ENCODE results near the gene FALEC. TPM values are rescaled to one million over a fixed set of nuclear protein-coding genes. Genes with fewer than 3 reads are reported as not detected.

The FALEC gene
- total and polyA plus RNA-seq, 9 of the 15 experiments (the other 6 are each of a cell fraction or from before 2014, with no cell fraction given): 0.15 to 1.8 (median 0.53) TPM; not detected in 5

DNA sequence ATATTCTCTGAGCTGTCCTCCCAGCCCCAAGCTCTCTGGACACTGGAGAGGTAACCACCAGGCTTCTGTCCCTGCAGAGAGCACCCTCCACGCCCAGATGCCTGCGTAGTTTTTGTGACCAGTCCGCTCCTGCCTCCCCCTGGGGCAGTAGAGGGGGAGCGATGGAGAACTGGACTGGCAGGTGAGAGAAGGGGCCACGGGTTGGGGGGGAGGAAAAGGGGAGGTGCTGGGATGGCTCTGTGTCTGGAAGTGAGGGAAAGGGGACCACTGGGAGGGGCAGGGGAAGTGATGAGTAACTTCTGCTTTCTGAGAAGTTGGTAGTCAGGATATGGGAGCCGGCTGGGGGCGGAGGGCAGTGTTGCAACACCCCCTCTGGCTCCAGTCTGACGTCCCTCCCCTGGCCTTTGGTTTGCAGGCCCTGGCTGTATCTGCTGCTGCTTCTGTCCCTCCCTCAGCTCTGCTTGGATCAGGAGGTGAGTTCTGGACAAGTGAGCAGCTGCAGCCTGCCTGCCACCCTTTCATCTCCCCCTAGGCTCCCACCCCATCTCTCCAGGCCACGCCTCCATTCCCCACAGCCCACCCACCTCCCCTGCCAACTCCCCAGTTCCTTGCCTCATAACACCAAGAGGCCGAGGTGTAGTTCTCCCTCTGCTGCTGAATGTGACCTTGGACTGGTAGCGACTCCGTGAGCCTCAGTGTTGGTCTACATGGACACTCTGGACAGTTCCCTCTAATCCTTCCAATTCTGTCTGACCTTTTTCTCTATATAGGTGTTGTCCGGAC lies 36.8 kb downstream of the FALEC start (continued):
- TF ChIP-seq, protein P1, sequence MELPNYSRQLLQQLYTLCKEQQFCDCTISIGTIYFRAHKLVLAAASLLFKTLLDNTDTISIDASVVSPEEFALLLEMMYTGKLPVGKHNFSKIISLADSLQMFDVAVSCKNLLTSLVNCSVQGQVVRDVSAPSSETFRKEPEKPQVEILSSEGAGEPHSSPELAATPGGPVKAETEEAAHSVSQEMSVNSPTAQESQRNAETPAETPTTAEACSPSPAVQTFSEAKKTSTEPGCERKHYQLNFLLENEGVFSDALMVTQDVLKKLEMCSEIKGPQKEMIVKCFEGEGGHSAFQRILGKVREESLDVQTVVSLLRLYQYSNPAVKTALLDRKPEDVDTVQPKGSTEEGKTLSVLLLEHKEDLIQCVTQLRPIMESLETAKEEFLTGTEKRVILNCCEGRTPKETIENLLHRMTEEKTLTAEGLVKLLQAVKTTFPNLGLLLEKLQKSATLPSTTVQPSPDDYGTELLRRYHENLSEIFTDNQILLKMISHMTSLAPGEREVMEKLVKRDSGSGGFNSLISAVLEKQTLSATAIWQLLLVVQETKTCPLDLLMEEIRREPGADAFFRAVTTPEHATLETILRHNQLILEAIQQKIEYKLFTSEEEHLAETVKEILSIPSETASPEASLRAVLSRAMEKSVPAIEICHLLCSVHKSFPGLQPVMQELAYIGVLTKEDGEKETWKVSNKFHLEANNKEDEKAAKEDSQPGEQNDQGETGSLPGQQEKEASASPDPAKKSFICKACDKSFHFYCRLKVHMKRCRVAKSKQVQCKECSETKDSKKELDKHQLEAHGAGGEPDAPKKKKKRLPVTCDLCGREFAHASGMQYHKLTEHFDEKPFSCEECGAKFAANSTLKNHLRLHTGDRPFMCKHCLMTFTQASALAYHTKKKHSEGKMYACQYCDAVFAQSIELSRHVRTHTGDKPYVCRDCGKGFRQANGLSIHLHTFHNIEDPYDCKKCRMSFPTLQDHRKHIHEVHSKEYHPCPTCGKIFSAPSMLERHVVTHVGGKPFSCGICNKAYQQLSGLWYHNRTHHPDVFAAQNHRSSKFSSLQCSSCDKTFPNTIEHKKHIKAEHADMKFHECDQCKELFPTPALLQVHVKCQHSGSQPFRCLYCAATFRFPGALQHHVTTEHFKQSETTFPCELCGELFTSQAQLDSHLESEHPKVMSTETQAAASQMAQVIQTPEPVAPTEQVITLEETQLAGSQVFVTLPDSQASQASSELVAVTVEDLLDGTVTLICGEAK (IDR thresholded peaks at IDR 0.05): no peak
- TF ChIP-seq, protein P1 (CRISPR knock-in tag; IDR thresholded peaks at IDR 0.05): no peak
- TF ChIP-seq, protein P2, sequence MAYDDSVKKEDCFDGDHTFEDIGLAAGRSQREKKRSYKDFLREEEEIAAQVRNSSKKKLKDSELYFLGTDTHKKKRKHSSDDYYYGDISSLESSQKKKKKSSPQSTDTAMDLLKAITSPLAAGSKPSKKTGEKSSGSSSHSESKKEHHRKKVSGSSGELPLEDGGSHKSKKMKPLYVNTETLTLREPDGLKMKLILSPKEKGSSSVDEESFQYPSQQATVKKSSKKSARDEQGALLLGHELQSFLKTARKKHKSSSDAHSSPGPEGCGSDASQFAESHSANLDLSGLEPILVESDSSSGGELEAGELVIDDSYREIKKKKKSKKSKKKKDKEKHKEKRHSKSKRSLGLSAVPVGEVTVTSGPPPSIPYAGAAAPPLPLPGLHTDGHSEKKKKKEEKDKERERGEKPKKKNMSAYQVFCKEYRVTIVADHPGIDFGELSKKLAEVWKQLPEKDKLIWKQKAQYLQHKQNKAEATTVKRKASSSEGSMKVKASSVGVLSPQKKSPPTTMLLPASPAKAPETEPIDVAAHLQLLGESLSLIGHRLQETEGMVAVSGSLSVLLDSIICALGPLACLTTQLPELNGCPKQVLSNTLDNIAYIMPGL (CRISPR knock-in tag; IDR thresholded peaks at IDR 0.05): no peak
- no peak for TF ChIP-seq ESRRB (CRISPR knock-in tag; IDR thresholded peaks at IDR 0.05; ENCODE audit: borderline replicate concordance)
- no peak for TF ChIP-seq RFX1 (IDR thresholded peaks at IDR 0.05)
- no peak for TF ChIP-seq HNRNPH1 (optimal IDR thresholded peaks at IDR 0.05; ENCODE audit: low read depth, low read length)
- TF ChIP-seq CHD1 (IDR thresholded peaks at IDR 0.05; ENCODE audit: low read length): no peak
- no peak for TF ChIP-seq MAFG (tag; conservative IDR thresholded peaks at IDR 0.05)
- peak; percentile 92 for TF ChIP-seq ZBTB7A (IDR thresholded peaks at IDR 0.05; ENCODE audit: borderline replicate concordance, control insufficient read depth, low read depth, low read length)
- TF ChIP-seq, protein P3, sequence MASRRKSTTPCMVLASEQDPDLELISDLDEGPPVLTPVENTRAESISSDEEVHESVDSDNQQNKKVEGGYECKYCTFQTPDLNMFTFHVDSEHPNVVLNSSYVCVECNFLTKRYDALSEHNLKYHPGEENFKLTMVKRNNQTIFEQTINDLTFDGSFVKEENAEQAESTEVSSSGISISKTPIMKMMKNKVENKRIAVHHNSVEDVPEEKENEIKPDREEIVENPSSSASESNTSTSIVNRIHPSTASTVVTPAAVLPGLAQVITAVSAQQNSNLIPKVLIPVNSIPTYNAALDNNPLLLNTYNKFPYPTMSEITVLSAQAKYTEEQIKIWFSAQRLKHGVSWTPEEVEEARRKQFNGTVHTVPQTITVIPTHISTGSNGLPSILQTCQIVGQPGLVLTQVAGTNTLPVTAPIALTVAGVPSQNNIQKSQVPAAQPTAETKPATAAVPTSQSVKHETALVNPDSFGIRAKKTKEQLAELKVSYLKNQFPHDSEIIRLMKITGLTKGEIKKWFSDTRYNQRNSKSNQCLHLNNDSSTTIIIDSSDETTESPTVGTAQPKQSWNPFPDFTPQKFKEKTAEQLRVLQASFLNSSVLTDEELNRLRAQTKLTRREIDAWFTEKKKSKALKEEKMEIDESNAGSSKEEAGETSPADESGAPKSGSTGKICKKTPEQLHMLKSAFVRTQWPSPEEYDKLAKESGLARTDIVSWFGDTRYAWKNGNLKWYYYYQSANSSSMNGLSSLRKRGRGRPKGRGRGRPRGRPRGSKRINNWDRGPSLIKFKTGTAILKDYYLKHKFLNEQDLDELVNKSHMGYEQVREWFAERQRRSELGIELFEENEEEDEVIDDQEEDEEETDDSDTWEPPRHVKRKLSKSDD (conservative IDR thresholded peaks at IDR 0.05; ENCODE audit: low read length): no peak
- no peak for TF ChIP-seq HNRNPK (IDR thresholded peaks at IDR 0.05; ENCODE audit: low read depth, low read length, poor library complexity, severe bottlenecking)
- TF ChIP-seq SIN3A (IDR thresholded peaks at IDR 0.05; ENCODE audit: borderline replicate concordance in 2 of 2, control insufficient read depth in 1 of 2, low read depth in 2 of 2, low read length in 2 of 2): no peak
- no peak for TF ChIP-seq FOXJ3 (CRISPR knock-in tag; IDR thresholded peaks at IDR 0.05)

All from K562 (cell line).